Right lobe of liver (tissue), 4 donors: Measurements from ENCODE around the gene R3HCC1L.

ENCODE experiments used
- POLR2A ChIP-seq: fragments of 450-650 bp; IDR thresholded peaks from one replicate; pipeline ENCODE4 v1.6.1; 2017; ENCODE audit warnings: antibody characterized with exemption, mild to moderate bottlenecking
- TF ChIP-seq, protein P1 (sequence below), 4 donors: fragments of 200-600 bp in 3 of 4; fragments of 450-650 bp in 1 of 4; IDR thresholded peaks; one replicate each; pipeline versions ENCODE4 v1.5.1 to v1.8.0; 2016 to 2022; ENCODE audit warnings: antibody characterized with exemption in 4 of 4, mild to moderate bottlenecking in 2 of 4
- donor health status: DM: no; HTN: no; CAD: no.
- donor health status: DM: no; HTN: no; CAD: no.
- donor health status: DM: no; HTN: yes; CAD: no.

DNA sequence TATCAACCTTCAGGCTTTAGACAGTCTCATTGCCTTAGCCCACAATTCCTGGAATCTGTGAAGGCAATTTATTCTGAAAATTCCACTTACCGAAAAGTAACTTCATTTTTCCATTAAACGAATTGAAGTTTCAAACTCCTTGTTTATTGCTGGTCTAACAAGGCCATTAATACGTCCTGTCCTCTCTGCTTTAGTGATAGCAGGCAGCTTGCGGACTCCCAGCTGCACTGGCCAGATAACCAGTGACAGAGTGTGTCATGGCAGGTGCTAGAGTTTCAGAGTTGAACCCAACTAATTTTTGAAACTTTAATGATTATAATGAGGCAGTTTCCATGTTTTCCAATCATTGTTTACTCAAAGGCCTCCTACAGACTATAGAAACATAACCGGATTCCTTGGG, 102.4 kb downstream of the R3HCC1L start:
- TF ChIP-seq, protein P1, sequence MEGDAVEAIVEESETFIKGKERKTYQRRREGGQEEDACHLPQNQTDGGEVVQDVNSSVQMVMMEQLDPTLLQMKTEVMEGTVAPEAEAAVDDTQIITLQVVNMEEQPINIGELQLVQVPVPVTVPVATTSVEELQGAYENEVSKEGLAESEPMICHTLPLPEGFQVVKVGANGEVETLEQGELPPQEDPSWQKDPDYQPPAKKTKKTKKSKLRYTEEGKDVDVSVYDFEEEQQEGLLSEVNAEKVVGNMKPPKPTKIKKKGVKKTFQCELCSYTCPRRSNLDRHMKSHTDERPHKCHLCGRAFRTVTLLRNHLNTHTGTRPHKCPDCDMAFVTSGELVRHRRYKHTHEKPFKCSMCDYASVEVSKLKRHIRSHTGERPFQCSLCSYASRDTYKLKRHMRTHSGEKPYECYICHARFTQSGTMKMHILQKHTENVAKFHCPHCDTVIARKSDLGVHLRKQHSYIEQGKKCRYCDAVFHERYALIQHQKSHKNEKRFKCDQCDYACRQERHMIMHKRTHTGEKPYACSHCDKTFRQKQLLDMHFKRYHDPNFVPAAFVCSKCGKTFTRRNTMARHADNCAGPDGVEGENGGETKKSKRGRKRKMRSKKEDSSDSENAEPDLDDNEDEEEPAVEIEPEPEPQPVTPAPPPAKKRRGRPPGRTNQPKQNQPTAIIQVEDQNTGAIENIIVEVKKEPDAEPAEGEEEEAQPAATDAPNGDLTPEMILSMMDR (IDR thresholded peaks at IDR 0.05): no peak
- no peak for TF ChIP-seq POLR2A
